ENCODE data around the gene PPP1R12A.
A peak's percentile ranks its signal among the peaks of the same experiment; 100 is the strongest.

Gene PPP1R12A

GRCh38 chr12:79747274-79747673, 187.6 kb downstream of the PPP1R12A start:
- peaks cover 8% of the 10 kb centered on the region for H3K27me3 ChIP-seq (ENCODE audit: insufficient read depth, poor library complexity, severe bottlenecking)
- H3K4me3 ChIP-seq (replicated peaks; ENCODE audit: insufficient read depth, low read length), result no peak overlapping the region
- TF ChIP-seq GABPA (IDR thresholded peaks at IDR 0.05; ENCODE audit: low read depth), result no peak
- no peak for TF ChIP-seq SPI1 (IDR thresholded peaks at IDR 0.05; ENCODE audit: borderline replicate concordance, low read depth)
- no peak for TF ChIP-seq POLR2AphosphoS5 (IDR thresholded peaks at IDR 0.05; ENCODE audit: low read depth)
- no peak for TF ChIP-seq CTCF (IDR thresholded peaks at IDR 0.05; ENCODE audit: insufficient read depth, low read length)
- TF ChIP-seq, protein P1, sequence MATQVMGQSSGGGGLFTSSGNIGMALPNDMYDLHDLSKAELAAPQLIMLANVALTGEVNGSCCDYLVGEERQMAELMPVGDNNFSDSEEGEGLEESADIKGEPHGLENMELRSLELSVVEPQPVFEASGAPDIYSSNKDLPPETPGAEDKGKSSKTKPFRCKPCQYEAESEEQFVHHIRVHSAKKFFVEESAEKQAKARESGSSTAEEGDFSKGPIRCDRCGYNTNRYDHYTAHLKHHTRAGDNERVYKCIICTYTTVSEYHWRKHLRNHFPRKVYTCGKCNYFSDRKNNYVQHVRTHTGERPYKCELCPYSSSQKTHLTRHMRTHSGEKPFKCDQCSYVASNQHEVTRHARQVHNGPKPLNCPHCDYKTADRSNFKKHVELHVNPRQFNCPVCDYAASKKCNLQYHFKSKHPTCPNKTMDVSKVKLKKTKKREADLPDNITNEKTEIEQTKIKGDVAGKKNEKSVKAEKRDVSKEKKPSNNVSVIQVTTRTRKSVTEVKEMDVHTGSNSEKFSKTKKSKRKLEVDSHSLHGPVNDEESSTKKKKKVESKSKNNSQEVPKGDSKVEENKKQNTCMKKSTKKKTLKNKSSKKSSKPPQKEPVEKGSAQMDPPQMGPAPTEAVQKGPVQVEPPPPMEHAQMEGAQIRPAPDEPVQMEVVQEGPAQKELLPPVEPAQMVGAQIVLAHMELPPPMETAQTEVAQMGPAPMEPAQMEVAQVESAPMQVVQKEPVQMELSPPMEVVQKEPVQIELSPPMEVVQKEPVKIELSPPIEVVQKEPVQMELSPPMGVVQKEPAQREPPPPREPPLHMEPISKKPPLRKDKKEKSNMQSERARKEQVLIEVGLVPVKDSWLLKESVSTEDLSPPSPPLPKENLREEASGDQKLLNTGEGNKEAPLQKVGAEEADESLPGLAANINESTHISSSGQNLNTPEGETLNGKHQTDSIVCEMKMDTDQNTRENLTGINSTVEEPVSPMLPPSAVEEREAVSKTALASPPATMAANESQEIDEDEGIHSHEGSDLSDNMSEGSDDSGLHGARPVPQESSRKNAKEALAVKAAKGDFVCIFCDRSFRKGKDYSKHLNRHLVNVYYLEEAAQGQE (IDR thresholded peaks at IDR 0.05; ENCODE audit: insufficient replicate concordance, low read depth), result no peak
- no peak for DNase-seq (ENCODE audit: low read depth in 1 of 2, low spot score in 1 of 2)
- no peak overlapping the region for H3K27ac ChIP-seq (replicated peaks)

DNA sequence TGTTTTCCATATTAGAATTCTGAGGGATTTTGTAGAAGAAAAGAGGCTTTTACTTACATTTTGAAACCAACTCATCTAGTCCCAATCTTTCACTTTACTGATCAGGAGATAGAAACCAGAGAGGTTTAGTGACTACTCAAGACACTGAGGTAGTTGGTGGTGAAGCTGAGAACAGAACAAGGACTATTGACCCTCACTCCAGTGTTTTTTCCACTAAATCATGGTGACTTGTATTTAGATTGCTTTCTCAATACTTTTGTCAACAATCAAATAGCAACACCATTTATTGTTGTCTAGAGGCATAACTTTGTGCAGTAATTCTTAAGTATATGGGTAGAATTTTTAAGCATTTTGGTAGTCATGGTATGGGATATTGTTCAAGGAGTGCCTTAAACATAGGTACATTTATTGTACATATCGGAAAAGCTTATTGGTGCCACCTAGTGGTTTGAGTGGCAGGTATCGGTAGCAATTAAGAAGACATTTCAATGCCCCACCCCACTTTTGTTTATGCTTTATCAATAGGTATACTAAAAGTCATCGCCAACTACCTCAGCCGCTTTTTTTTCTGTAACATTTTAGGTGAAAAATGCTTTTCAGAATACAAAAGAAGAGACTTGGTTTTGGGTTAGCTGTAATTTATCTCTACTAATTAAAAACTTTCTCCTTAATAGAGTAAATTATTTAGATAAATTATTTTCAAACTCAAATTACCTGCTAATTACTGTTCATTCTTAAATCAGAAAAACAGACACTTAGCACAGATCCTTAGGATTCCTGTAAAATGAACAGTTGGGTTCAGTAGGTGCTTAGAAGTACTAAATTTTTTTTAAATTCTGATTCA, 196.8 kb downstream of the PPP1R12A start:
- TF ChIP-seq CTCF (IDR thresholded peaks at IDR 0.05; ENCODE audit: insufficient read depth, low read length), result peak; percentile 41
- no peak for TF ChIP-seq SPI1 (IDR thresholded peaks at IDR 0.05; ENCODE audit: borderline replicate concordance, low read depth)
- DNase-seq (ENCODE audit: low read depth in 1 of 2, low spot score in 1 of 2), result peak; percentile 2 to 7
- Histone ChIP-seq H3K27ac (replicated peaks) (no peak overlapping the region), H3K27me3 (ENCODE audit: insufficient read depth, poor library complexity, severe bottlenecking) (peaks cover 2% of the 10 kb centered on the region), H3K4me3 (replicated peaks; ENCODE audit: insufficient read depth, low read length) (no peak overlapping the region)

DNA sequence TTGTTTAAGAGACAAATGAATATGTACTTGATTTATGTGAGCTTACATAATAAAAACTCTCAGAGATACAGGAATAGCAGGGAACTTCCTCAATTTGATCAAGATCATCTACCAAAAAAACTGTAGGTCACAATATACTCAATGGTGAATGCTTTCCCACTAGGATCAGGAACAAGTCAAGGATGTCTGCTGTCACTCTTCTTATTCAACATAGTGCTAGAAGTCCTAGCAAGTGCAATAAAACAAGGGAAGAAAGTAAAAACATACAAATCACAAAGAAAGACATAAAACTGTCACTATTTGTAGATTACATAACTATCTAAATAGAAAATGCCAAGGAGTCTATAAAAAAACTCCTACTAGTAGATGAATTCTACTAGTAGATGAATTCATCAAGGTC, 202.3 kb downstream of the PPP1R12A start:
- H3K4me3 ChIP-seq (replicated peaks; ENCODE audit: insufficient read depth, low read length), result no peak overlapping the region
- TF ChIP-seq GABPA (IDR thresholded peaks at IDR 0.05; ENCODE audit: low read depth) (no peak), CTCF (IDR thresholded peaks at IDR 0.05; ENCODE audit: insufficient read depth, low read length) (no peak), SPI1 (IDR thresholded peaks at IDR 0.05; ENCODE audit: borderline replicate concordance, low read depth) (no peak), POLR2AphosphoS5 (IDR thresholded peaks at IDR 0.05; ENCODE audit: low read depth) (no peak)
- TF ChIP-seq, protein P1 (IDR thresholded peaks at IDR 0.05; ENCODE audit: insufficient replicate concordance, low read depth), result no peak
- DNase-seq (ENCODE audit: low read depth in 1 of 2, low spot score in 1 of 2), result no peak
- no peaks in the 10 kb centered on the region for H3K27me3 ChIP-seq (ENCODE audit: insufficient read depth, poor library complexity, severe bottlenecking)
- H3K27ac ChIP-seq (replicated peaks), result no peak overlapping the region

Measured in HL-60 (cell line).